HG02763 (cell line): ENCODE data around the gene ZNF700.
"Not testable (repeated sequence)": the region's sequence is repeated elsewhere in the genome, so short reads cannot be mapped to it uniquely, and the experiment has no call there.

Source experiments
- ATAC-seq: cut with Tn5 transposase; IDR thresholded peaks from one replicate; pipeline ENCODE4 v1.9.1; 2021; ENCODE audit warnings: mild to moderate bottlenecking, moderate library complexity; ENCODE audit not compliant: unreplicated experiment

The ZNF700 gene

GRCh38 chr19:11987405-11988281, 62.7 kb downstream of the ZNF700 start:
- ATAC-seq = peak; percentile 88

- ATAC-seq = no peak
Measured at GRCh38 chr19:11989112-11989456, 64.2 kb downstream of the ZNF700 start.

GRCh38 chr19:11991921-11992320, 67.0 kb downstream of the ZNF700 start:
- not testable (repeated sequence) for ATAC-seq

GRCh38 chr19:11995174-11995573, 70.3 kb downstream of the ZNF700 start:
- ATAC-seq = no peak
